H9 (cell line): ENCODE results near the gene SPIRE2. TPM values are rescaled to one million over a fixed set of nuclear protein-coding genes. Genes with fewer than 3 reads are reported as not detected.

ENCODE experiments used
- DNase-seq: peaks from one replicate; pipeline ENCODE4 v3.0.0-alpha.2; 2017
- H2AFZ ChIP-seq: one replicate; pipeline ENCODE4 v1.6.1; 2013; ENCODE audit warnings: mild to moderate bottlenecking, low read length, control low read depth, moderate library complexity
- H2AK5ac ChIP-seq: 2 replicates; pipeline ENCODE4 v1.6.1; 2013; ENCODE audit warnings: low read length, control low read depth, mixed read lengths; ENCODE audit not compliant: insufficient read length
- H2BK120ac ChIP-seq: one replicate; pipeline ENCODE4 v1.6.1; 2013; ENCODE audit warnings: low read depth, mild to moderate bottlenecking, low read length, control low read depth, inconsistent platforms; ENCODE audit not compliant: poor library complexity, severe bottlenecking
- H2BK12ac ChIP-seq: 2 replicates; pipeline ENCODE4 v1.6.1; 2013; ENCODE audit warnings: low read length, control low read depth, mixed read lengths, low read depth; ENCODE audit not compliant: insufficient read length
- H2BK15ac ChIP-seq: 2 replicates; pipeline ENCODE4 v1.6.1; 2013; ENCODE audit warnings: low read depth, low read length, control low read depth
- H2BK20ac ChIP-seq: one replicate; pipeline ENCODE4 v1.6.1; 2013; ENCODE audit warnings: low read depth, mild to moderate bottlenecking, low read length, control low read depth, inconsistent platforms; ENCODE audit not compliant: poor library complexity, severe bottlenecking
- H2BK5ac ChIP-seq: 2 replicates; pipeline ENCODE4 v1.6.1; 2013; ENCODE audit warnings: low read length, control low read depth, mixed read lengths; ENCODE audit not compliant: insufficient read length
- H3K14ac ChIP-seq: 2 replicates; pipeline ENCODE4 v1.6.1; 2013; ENCODE audit warnings: low read length, control low read depth; ENCODE audit not compliant: insufficient read depth
- H3K18ac ChIP-seq: 2 replicates; pipeline ENCODE4 v1.6.1; 2013; ENCODE audit warnings: low read depth, mild to moderate bottlenecking, mixed read lengths, low read length, control low read depth; ENCODE audit not compliant: insufficient read length
- H3K23ac ChIP-seq: 2 replicates; pipeline ENCODE4 v1.6.1; 2013; ENCODE audit warnings: low read length, control low read depth, mixed read lengths, low read depth; ENCODE audit not compliant: insufficient read length
- H3K23me2 ChIP-seq: 2 replicates; pipeline ENCODE4 v1.6.1; 2013; ENCODE audit warnings: low read depth, mild to moderate bottlenecking, mixed read lengths, low read length, control low read depth; ENCODE audit not compliant: insufficient read length, poor library complexity, severe bottlenecking
- H3K27ac ChIP-seq: 2 replicates; pipeline ENCODE4 v1.5.1; 2013; ENCODE audit warnings: low read length, control low read depth, mixed read lengths, low read depth; ENCODE audit not compliant: insufficient read length
- H3K27me3 ChIP-seq: 2 replicates; pipeline ENCODE4 v1.6.1; 2013; ENCODE audit warnings: low read length, control low read depth, inconsistent platforms; ENCODE audit not compliant: insufficient read depth
- H3K4ac ChIP-seq: 2 replicates; pipeline ENCODE4 v1.6.1; 2013; ENCODE audit warnings: low read depth, mild to moderate bottlenecking, control low read depth, inconsistent platforms, low read length, moderate library complexity
- H3K4me1 ChIP-seq: 2 replicates; pipeline ENCODE4 v1.6.1; 2013; ENCODE audit warnings: low read length, control low read depth, inconsistent platforms; ENCODE audit not compliant: insufficient read depth
- H3K4me2 ChIP-seq: 2 replicates; pipeline ENCODE4 v1.6.1; 2013; ENCODE audit warnings: low read length, control low read depth, mixed read lengths; ENCODE audit not compliant: insufficient read length, insufficient read depth
- H3K56ac ChIP-seq: 2 replicates; pipeline ENCODE4 v1.6.1; 2013; ENCODE audit warnings: low read depth, mild to moderate bottlenecking, mixed read lengths, low read length, control low read depth; ENCODE audit not compliant: insufficient read length
- H3K79me1 ChIP-seq: 2 replicates; pipeline ENCODE4 v1.6.1; 2013; ENCODE audit warnings: low read depth, mild to moderate bottlenecking, moderate library complexity, low read length, control low read depth, inconsistent platforms; ENCODE audit not compliant: insufficient read depth, poor library complexity, severe bottlenecking
- H3K79me2 ChIP-seq: 2 replicates; pipeline ENCODE4 v1.6.1; 2013; ENCODE audit warnings: low read length, control low read depth, inconsistent platforms; ENCODE audit not compliant: insufficient read depth
- H3K9ac ChIP-seq: 2 replicates; pipeline ENCODE4 v1.6.1; 2013; ENCODE audit warnings: low read length, control low read depth, mixed read lengths; ENCODE audit not compliant: insufficient read length; ENCODE audit errors: extremely low read depth
- H3K9me3 ChIP-seq: one replicate; pipeline ENCODE4 v1.6.1; 2013; ENCODE audit warnings: low read depth, low read length, inconsistent platforms; ENCODE audit not compliant: control insufficient read depth
- H3T11ph ChIP-seq: one replicate; pipeline ENCODE4 v1.6.1; 2013; ENCODE audit warnings: mild to moderate bottlenecking, low read length, control low read depth, inconsistent platforms
- H4K20me1 ChIP-seq: one replicate; pipeline ENCODE4 v1.6.1; 2013; ENCODE audit not compliant: control insufficient read depth, insufficient read length, insufficient read depth
- H4K5ac ChIP-seq: 2 replicates; pipeline ENCODE4 v1.6.1; 2013; ENCODE audit warnings: low read depth, mild to moderate bottlenecking, mixed read lengths, low read length, control low read depth; ENCODE audit not compliant: insufficient read length
- H4K8ac ChIP-seq: replicated peaks from 2 replicates; pipeline ENCODE4 v1.6.1; 2013; ENCODE audit warnings: low read length, control low read depth, mixed read lengths, low read depth; ENCODE audit not compliant: insufficient read length
- H4K91ac ChIP-seq: 2 replicates; pipeline ENCODE4 v1.6.1; 2013; ENCODE audit warnings: low read depth, mild to moderate bottlenecking, moderate library complexity, mixed read lengths, low read length, control low read depth; ENCODE audit not compliant: insufficient read length
- H3K27ac Mint-ChIP-seq, 3 experiments: 2 replicates in 2 of 3; 3 replicates in 1 of 3; pipeline ENCODE4 v1.8.0; 2020 to 2021; ENCODE audit warnings: mixed read lengths in 3 of 3, mild to moderate bottlenecking in 1 of 3, moderate library complexity in 1 of 3
- H3K27me3 Mint-ChIP-seq: 2 replicates; pipeline ENCODE4 v1.8.0; 2021; ENCODE audit warnings: low read depth, mild to moderate bottlenecking, moderate library complexity, mixed read lengths
- H3K36me3 Mint-ChIP-seq, 3 experiments: 2 replicates in 2 of 3; 3 replicates in 1 of 3; pipeline ENCODE4 v1.8.0; 2020 to 2021; ENCODE audit warnings: low read depth in 3 of 3, mixed read lengths in 3 of 3; ENCODE audit not compliant: insufficient read depth in 1 of 3
- H3K4me1 Mint-ChIP-seq, 2 experiments: 2 replicates each; pipeline ENCODE4 v1.8.0; 2020; ENCODE audit warnings: mixed read lengths in 2 of 2
- H3K4me3 Mint-ChIP-seq, 2 experiments: 2 replicates in 1 of 2; 3 replicates in 1 of 2; pipeline ENCODE4 v1.8.0; 2020 to 2021; ENCODE audit warnings: mild to moderate bottlenecking in 2 of 2, mixed read lengths in 2 of 2, moderate library complexity in 1 of 2
- H3K9me3 Mint-ChIP-seq, 2 experiments: 2 replicates in 1 of 2; 3 replicates in 1 of 2; pipeline ENCODE4 v1.8.0; 2020; ENCODE audit warnings: mild to moderate bottlenecking in 2 of 2, mixed read lengths in 2 of 2, moderate library complexity in 1 of 2
- CTCF ChIP-seq: fragments of 200-600 bp; sonication (generic); conservative IDR thresholded peaks from 3 replicates; pipeline ENCODE4 v1.8.0; 2021; ENCODE audit warnings: antibody characterized with exemption, mild to moderate bottlenecking
- WGBS: extraction: QIAGEN DNeasy Blood & Tissue Kit; methylation state at CpG from one replicate; pipeline ENCODE4 v1.1.7; 2013; ENCODE audit warnings: missing lambda C conversion rate, low lambda C conversion rate, mixed read lengths; ENCODE audit not compliant: insufficient read length; ENCODE audit errors: extremely low coverage; 5-methylcytosine and 5-hydroxymethylcytosine counted together
- total RNA-seq: library from RNA; stranded (reverse); gene quantifications from 2 replicates; pipeline ENCODE4 v1.2.1, GENCODE V29; 2021

The SPIRE2 gene
- total RNA-seq, 1 experiment from 2014 or later = 6.9 TPM

GRCh38 chr16:89860747-89861304 lies 32.6 kb downstream of the SPIRE2 start:
- TF ChIP-seq CTCF = peak; percentile 98
- Histone ChIP-seq H4K20me1 (no peaks in the 10 kb centered on the region), H4K91ac (no peak overlapping the region), H4K8ac (no peak overlapping the region), H3K18ac (no peak overlapping the region), H2BK20ac (no peak overlapping the region), H3K9ac (no peak overlapping the region), H4K5ac (no peak overlapping the region), H3K9me3 (no peaks in the 10 kb centered on the region), H3K4ac (no peak overlapping the region), H3K23me2 (no peaks in the 10 kb centered on the region), H3K4me2 (no peak overlapping the region), H3K56ac (no peak overlapping the region), H2BK120ac (no peak overlapping the region), H3K27me3 (no peaks in the 10 kb centered on the region), H3T11ph (no peak overlapping the region), H3K23ac (no peak overlapping the region), H3K79me1 (no peaks in the 10 kb centered on the region), H3K79me2 (no peaks in the 10 kb centered on the region), H3K4me1 (no peaks in the 10 kb centered on the region), H2BK15ac (no peak overlapping the region), H2AFZ (no peak overlapping the region), H2BK5ac (no peak overlapping the region), H3K27ac (no peak overlapping the region), H2AK5ac (no peak overlapping the region), H3K14ac (no peak overlapping the region), H2BK12ac (no peak overlapping the region)
- H3K9me3 Mint-ChIP-seq = no peaks in the 10 kb centered on the region
- H3K36me3 Mint-ChIP-seq = peaks cover 2 to 9% (median 9%) of the 10 kb centered on the region in 3 experiments; a peak in 6 of 7 replicates
- no peak overlapping the region; a peak in 1 of 5 replicates for H3K4me3 Mint-ChIP-seq
- DNase-seq = peak; percentile 89
- peaks cover 0 to 3% of the 10 kb centered on the region in 2 experiments; a peak in 2 of 4 replicates for H3K4me1 Mint-ChIP-seq
- H3K27ac Mint-ChIP-seq = 0 out of 7 replicates have a peak overlapping the region, but pooled peaks of 1 of the 3 experiments have one; percentile 21
- no CpG with 5 or more reads among the region's 28 CpGs for WGBS
- no peaks in the 10 kb centered on the region for H3K27me3 Mint-ChIP-seq
